Ishikawa (cell line): ENCODE data around the gene TRIP6.

ENCODE experiments used
- CEBPB ChIP-seq: IDR thresholded peaks from 2 replicates; pipeline ENCODE4 v1.6.1; 2012
- CREB1 ChIP-seq: IDR thresholded peaks from 2 replicates; pipeline ENCODE4 v1.6.1; 2012; ENCODE audit warnings: low read depth
- EGR1 ChIP-seq: IDR thresholded peaks from 2 replicates; pipeline ENCODE4 v1.6.1; 2012
- EP300 ChIP-seq: IDR thresholded peaks from 2 replicates; pipeline ENCODE4 v1.6.1; 2012; ENCODE audit warnings: borderline replicate concordance
- FOXM1 ChIP-seq: IDR thresholded peaks from 2 replicates; pipeline ENCODE4 v1.6.1; 2012; ENCODE audit warnings: low read depth, borderline replicate concordance
- MAX ChIP-seq: IDR thresholded peaks from 2 replicates; pipeline ENCODE4 v1.6.1; 2012
- NFIC ChIP-seq: IDR thresholded peaks from 2 replicates; pipeline ENCODE4 v1.6.1; 2012
- RAD21 ChIP-seq: IDR thresholded peaks from 2 replicates; pipeline ENCODE4 v1.6.1; 2012; ENCODE audit warnings: low read depth
- REST ChIP-seq: IDR thresholded peaks from 2 replicates; pipeline ENCODE4 v1.6.1; 2012; ENCODE audit warnings: low read depth, mild to moderate bottlenecking
- TAF1 ChIP-seq: IDR thresholded peaks from 2 replicates; pipeline ENCODE4 v1.6.1; 2012; ENCODE audit warnings: low read depth, mild to moderate bottlenecking
- TCF12 ChIP-seq: IDR thresholded peaks from 2 replicates; pipeline ENCODE4 v1.6.1; 2012; ENCODE audit warnings: low read depth
- TEAD4 ChIP-seq: IDR thresholded peaks from 2 replicates; pipeline ENCODE4 v1.6.1; 2012
- USF1 ChIP-seq: IDR thresholded peaks from 2 replicates; pipeline ENCODE4 v1.6.1; 2012
- YY1 ChIP-seq: IDR thresholded peaks from 2 replicates; pipeline ENCODE4 v1.6.1; 2012; ENCODE audit warnings: low read depth
- ZBTB7A ChIP-seq: IDR thresholded peaks from 2 replicates; pipeline ENCODE4 v1.6.1; 2012; ENCODE audit warnings: low read depth

Gene TRIP6

GRCh38 chr7:100892364-100893317 is 25.5 kb downstream of the TRIP6 start:
- TF ChIP-seq REST (peak; percentile 21; the same call in 1 of the 2 replicates), TAF1 (no peak)

GRCh38 chr7:100893318-100893895 is 26.2 kb downstream of the TRIP6 start:
- no peak for TF ChIP-seq TCF12

- no peak for TF ChIP-seq YY1
- no peak for TF ChIP-seq MAX
- no peak for TF ChIP-seq EGR1
- TF ChIP-seq TCF12 = no peak
- TF ChIP-seq TEAD4 = no peak
- TF ChIP-seq NFIC = no peak
- no peak for TF ChIP-seq RAD21
- TF ChIP-seq USF1 = no peak
- TF ChIP-seq REST = no peak
- TF ChIP-seq ZBTB7A = no peak
- TF ChIP-seq CREB1 = no peak
- no peak for TF ChIP-seq EP300
- no peak for TF ChIP-seq TAF1
- TF ChIP-seq FOXM1 = no peak
- no peak for TF ChIP-seq CEBPB
Measured at GRCh38 chr7:100893910-100894721, 26.9 kb downstream of the TRIP6 start.

- TF ChIP-seq FOXM1 = no peak
- TF ChIP-seq NFIC = no peak
- peak; percentile 18; the same call in 1 of the 2 replicates for TF ChIP-seq EGR1
- no peak for TF ChIP-seq YY1
- no peak for TF ChIP-seq EP300
- TF ChIP-seq CREB1 = no peak
- TF ChIP-seq RAD21 = peak; percentile 76
- TF ChIP-seq TCF12 = no peak
Measured at GRCh38 chr7:100894860-100895700, 27.9 kb downstream of the TRIP6 start.

GRCh38 chr7:100895701-100895955 is 28.4 kb downstream of the TRIP6 start, which contains the start of gene ACHE:
TSS of gene ACHE (minus strand) at chr7:100895888. CDS start at chr7:100894232, 1,656 bp downstream.
- no peak for TF ChIP-seq TCF12
- no peak for TF ChIP-seq FOXM1
- TF ChIP-seq RAD21 = no peak
- TF ChIP-seq EP300 = no peak
- TF ChIP-seq CEBPB = no peak
- no peak for TF ChIP-seq TAF1
- TF ChIP-seq EGR1 = no peak
- TF ChIP-seq MAX = no peak
- TF ChIP-seq ZBTB7A = no peak
- no peak for TF ChIP-seq NFIC
- no peak for TF ChIP-seq TEAD4
- TF ChIP-seq USF1 = no peak
- no peak for TF ChIP-seq YY1
